Astrocyte of the spinal cord (primary cell): ENCODE measurements around the gene CELF3.

Experiments used
- DNase-seq: peaks from one replicate; pipeline ENCODE4 v3.0.0; 2011; ENCODE audit warnings: low read depth, low spot score
- H3K4me3 ChIP-seq: 2 replicates; pipeline ENCODE4 v1.5.1; 2011; ENCODE audit warnings: low read depth, mild to moderate bottlenecking, low read length, moderate library complexity
- CTCF ChIP-seq: IDR thresholded peaks from 2 replicates; pipeline ENCODE4 v1.5.1; 2012; ENCODE audit warnings: low read depth, mild to moderate bottlenecking, low read length, inconsistent platforms
- in situ Hi-C: cut with HindIII; loops from 2 replicates; pipeline ENCODE4 v1.10.0; 2017; ENCODE audit warnings: low sequenced_read_pairs

The CELF3 gene

GRCh38 chr1:151720974-151721787 is 4.6 kb upstream of the CELF3 start, which contains the start of gene RIIAD1:
Gene RIIAD1 (plus strand): TSS chr1:151721522. CDS start chr1:151721537, 15 bp downstream.
- no peak for DNase-seq
- H3K4me3 ChIP-seq: peak within 1 kb of the TSS; percentile 33
- no peak for TF ChIP-seq CTCF
- in situ Hi-C loops: no loop called here

GRCh38 chr1:151720554-151720953 is 4.0 kb upstream of the CELF3 start:
- H3K4me3 ChIP-seq: peak overlapping the region; percentile 33
- in situ Hi-C loops: no loop called here
- peak; percentile 26 for DNase-seq
- TF ChIP-seq CTCF: no peak

- DNase-seq: no peak
- no peak for TF ChIP-seq CTCF
- H3K4me3 ChIP-seq: no peak overlapping the region
- in situ Hi-C loops: no loop called here
Measured at GRCh38 chr1:151720125-151720524, 3.5 kb upstream of the CELF3 start.

- no peak overlapping the region for H3K4me3 ChIP-seq
- no peak for DNase-seq
- in situ Hi-C loops: no loop called here
- no peak for TF ChIP-seq CTCF
Measured at GRCh38 chr1:151718666-151719065, 2.1 kb upstream of the CELF3 start.

- DNase-seq: no peak
- in situ Hi-C loops: no loop called here
Measured at GRCh38 chr1:151718011-151718431, 1.4 kb upstream of the CELF3 start.

GRCh38 chr1:151716405-151716762 is 219 bp downstream of the CELF3 start:
- TF ChIP-seq CTCF: no peak
- DNase-seq: no peak
- in situ Hi-C loops: no loop called here
- no peak overlapping the region for H3K4me3 ChIP-seq

More at GRCh38 chr1:151718011-151718431, 1.4 kb upstream of the CELF3 start:
- no peak for TF ChIP-seq CTCF
- no peak overlapping the region for H3K4me3 ChIP-seq
